ENCODE data around the gene SLC13A4.
"Not testable (repeated sequence)": the region's sequence is repeated elsewhere in the genome, so short reads cannot be mapped to it uniquely, and the experiment has no call there.

The SLC13A4 gene

DNA sequence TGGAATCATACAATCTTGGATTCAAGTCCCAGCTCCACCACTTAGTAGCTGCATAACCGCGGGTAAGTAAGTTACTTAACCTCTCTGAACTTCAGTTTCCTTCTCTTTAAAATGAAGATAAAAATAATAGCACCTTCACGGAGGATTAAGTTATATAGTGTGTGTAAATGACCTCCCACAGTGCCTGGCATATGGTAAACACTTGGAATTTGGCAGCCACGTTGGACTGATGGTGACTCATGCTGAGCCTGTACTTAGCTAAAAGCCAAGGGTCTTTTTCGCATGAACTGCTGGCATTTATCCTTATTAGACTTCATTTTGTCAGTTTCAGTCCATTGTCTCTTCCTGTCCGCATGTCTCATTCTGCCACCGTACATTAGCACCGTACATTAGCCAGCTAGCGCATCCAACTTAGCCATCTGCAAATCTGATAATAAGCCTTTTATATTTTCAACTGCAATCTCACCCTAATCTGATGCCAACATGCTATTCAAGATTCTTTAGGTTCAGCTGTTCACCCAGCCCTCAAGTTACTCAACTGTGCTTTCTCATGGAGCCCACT, 11.2 kb downstream of the SLC13A4 start:
- no peak for DNase-seq

DNA sequence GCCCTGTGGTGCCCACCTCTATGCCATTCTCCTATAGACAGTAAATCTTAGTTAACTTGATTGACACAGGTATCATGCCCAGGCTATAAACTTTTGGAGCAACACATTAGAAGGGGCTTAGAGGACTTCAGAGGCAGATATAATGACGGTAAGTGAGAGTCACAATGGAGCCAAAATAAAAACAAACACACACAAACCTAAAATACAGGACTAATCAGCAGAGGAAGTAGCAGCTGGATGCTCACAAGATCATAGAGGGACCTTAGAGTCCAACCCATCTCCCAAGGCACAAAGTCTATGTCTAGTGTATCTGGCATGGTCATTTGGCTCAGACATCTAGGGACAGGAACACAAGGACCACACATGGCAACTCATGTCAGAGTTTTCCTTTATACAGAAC, 12.3 kb downstream of the SLC13A4 start:
- DNase-seq: no peak

DNA sequence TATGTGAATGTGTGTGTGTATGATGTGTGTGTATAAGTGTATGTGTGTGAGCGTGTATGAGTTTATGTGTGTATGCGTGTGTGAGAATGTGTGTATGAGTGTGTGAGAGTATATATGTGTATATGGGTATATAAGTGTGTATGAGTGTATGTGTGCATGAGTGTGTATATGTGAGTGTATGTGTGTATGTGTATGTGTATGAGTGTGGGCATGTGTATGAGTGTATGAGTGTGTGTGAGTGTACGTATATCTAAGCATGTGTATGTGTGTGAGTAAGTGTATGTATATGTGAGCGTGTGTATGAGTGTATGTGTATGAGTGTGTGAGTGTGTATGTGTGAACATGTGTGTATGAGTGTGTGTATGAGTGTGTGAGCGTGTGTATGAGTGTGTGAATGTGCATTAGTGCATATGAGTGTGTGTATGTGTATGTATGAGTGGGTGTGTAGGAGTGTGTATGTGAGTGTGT, 12.9 kb downstream of the SLC13A4 start:
- DNase-seq: no peak

- DNase-seq: no peak
These were observed 13.4 kb downstream of the SLC13A4 start for GRCh38 chr7:135714534-135715009.

- DNase-seq: no peak
These were observed 14.0 kb downstream of the SLC13A4 start for GRCh38 chr7:135713836-135714470.

- DNase-seq: no peak
These were observed 15.2 kb downstream of the SLC13A4 start for GRCh38 chr7:135712796-135713195.

GRCh38 chr7:135712182-135712782, 15.7 kb downstream of the SLC13A4 start:
- DNase-seq: no peak

DNA sequence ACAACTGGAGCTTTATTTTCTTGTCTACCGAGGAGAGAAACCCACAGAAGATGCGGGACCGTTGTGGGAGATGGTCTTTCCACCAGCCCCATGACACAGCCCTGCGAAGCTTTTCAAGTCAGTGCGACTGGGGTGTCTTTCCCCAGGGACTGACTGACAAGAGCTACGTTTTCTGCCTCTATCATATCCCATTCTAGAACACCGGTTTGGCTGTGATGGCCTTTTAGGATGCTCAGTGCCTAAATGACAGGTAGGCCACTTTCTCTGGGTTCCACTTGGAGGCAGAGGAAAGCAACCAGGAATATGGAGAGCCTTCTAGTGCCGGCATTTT, 16.9 kb downstream of the SLC13A4 start:
- no peak for DNase-seq

DNA sequence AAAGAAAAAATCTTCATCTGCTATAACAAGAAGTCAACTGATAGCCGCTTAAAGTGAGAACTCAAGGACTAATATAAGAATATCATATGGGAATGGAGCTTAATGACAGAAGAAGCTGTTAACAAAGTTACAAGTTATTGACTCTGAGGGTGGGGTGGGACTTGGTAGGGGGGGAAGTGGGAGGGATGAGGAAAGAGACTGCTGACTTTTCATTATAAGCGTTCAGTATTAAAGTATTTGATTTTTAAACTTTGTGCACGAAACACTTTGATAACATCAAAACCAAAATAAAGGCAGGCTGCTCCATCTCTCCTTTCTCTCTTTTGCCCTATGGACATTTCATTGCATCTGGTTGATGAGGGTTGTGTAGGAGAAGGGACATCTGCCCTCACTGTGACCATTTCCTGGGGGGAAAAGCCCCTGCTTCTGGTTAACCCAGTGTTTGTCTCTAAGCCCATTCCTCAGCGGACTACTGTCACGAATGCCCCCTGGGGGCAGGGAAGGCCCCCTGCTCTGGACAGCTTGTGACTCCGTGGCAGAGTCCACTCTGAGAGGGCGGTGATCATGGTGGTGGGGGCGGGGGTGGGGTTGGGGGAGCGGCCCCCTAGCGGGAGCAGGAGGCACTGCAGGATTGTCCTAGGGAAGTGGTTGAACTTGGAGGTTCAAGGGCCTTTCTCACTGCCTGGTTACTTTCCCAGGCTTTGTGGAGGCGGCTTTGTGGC, 17.4 kb downstream of the SLC13A4 start:
- no peak for DNase-seq

- DNase-seq: no peak
These were observed 18.5 kb downstream of the SLC13A4 start for GRCh38 chr7:135709508-135709907.

DNA sequence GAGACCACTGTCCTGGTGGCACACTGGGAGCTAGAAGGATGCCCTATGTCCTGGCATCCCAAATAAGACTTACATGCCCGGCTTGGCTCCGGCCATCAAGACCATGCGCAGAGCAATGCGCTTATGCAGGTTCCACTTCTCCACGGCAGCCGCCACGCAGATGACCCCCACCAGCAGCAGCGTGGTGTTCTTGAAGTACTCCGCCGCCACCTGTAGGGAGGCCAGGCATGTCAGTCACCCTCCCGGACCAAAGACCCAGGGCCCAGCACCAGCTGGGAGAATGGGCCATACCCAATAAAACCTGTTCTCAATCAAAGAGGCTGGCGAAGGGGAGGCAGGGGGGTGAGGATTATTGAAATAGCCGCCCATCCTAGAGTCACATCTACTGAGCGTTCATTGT, 19.9 kb downstream of the SLC13A4 start:
- no peak for DNase-seq

DNA sequence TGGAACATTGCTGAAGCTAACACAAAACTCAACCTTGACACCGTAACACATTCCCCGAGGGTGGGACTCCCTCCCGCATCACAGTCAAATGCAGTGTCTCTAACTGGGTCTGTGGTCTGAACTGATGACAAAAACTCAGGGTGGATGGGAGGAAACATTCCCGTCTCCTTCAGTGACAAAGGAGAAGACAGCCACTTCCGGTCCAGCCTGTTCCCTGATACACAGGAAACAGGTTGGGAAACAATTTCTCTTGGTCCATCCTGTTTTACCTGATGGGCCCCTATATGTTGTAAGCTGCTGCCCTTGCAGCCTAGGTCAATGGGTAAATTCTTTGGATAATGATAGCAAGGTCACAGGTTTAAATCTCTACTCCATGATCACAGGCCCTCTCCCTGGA, 20.4 kb downstream of the SLC13A4 start:
- DNase-seq: no peak

DNA sequence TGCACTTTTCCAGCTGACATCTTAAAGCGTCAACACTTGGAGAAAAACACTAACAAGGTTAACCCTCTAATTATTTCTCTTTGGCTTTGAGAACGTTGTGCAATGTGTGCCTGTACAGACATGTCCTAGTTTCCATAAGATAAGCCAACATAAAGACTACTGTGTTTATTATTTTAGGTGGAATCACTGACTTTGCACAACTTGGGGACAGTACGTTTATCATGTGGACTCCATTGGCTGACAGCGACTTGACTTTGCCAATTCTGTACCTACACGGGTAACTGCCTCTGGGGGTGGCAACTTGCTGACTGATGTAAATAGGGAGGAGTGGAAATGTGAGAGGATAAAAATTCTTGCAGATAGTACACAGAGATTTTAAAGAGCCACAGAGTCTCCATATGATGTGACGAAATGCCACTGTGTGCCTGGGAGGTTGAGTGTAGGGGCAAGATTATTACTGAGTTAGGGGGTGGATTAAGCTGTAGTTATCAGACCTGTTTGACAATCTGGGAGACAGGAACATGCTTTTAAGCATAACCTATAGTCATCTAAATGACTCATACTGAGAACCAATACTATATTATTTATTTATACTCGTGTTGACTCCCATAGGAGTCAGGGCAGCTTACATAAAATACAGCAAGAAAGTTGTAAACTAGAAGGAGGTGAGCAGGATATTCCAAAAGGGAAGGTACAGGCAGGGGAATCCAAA, 21.0 kb downstream of the SLC13A4 start:
- no peak for DNase-seq

DNA sequence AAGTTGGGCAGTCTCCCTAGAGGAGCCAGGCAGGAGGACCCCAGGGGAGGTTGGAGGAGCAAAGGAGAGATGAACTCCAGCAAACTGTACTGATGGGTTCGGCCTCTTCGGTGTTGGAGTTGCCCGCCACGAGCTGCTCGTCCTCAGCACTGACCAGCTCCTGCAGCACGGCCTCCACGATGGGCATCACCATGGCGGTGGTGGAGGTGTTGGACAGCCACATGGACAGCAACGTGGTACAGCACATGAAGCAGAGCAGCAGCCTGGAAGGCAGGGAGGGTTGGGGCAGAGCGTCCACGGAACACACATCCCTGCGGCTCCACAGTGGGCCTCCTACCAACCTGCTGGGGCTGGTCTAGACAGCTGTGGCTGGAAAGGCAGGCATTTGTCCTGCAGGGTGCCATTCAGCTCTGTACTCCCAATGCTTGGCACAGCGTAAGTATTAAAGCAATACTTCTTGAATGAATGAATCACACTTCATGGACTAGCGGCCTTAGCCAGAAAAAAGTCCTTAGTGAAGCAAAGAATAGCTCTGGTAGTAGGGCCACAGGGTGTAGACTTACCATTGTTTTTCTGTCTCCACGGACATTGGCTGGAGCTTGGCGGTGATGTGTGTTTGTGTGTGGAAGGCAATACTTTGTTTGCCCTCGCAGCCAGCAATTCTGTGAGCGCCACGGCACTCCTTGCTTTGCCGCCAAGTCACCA, 21.8 kb downstream of the SLC13A4 start:
- no peak for DNase-seq

GRCh38 chr7:135704698-135705097, 23.3 kb downstream of the SLC13A4 start:
- DNase-seq: no peak

DNA sequence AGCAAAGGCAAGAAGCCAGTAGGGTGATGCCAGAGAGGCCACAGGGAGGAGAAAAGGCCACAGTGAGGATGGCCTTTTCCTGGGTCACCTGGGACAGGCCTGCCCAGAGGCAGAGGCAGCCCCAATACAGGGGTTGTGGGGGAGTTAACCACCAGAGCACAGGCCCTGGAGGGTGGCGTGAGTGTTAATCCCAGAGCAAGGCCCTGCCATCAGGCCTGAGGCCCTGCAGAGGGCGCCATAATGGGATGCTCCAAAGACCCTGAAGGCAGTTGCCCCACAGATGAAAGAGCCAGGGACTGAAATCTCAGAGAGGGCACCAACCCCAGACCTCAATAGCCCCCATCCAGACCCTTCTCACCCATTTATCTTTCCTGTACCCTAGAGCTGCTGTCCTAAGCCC, 23.9 kb downstream of the SLC13A4 start:
- DNase-seq: no peak

DNA sequence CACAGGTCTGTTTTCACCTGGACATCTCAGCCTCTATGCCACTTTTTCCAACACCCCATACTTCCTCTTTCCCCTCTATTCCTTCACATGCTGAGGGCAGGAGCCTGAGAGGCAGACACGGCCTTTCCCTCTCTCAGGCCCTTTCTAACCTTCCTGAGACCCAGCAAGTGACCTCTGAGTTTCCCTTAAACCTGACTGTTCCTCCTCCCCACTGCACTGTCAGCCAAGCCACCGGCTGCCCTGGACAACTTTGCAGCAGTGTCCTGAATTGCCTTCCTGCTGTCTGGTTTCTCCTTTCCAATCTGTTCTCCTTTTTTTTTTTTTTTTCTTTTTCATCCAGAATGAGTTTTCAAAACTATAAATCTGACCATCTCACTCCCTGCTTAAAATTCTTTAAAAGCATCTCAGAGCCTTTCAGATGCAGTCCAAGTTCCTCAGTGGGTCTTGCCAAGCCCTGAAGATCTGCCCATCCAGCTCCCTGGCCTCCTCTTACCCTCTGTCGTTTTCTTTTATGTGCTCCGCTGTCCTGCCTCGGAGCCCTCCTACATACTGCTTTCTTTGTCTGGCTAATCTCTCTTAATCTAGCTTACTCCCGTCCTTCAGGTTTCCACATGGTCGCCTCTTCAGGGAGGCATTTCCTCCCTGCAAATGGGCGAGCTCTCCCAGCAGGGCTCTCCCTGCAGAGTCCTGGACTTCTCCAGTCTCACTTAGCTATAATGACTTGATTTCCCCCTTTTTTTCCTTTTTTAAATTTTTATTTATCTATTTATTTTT, 30.5 kb downstream of the SLC13A4 start:
- no peak for DNase-seq

- DNase-seq: no peak
These were observed 34.4 kb downstream of the SLC13A4 start for GRCh38 chr7:135693558-135693957.

- DNase-seq: not testable (repeated sequence)
These were observed 35.4 kb downstream of the SLC13A4 start for GRCh38 chr7:135692606-135693005.

GRCh38 chr7:135692055-135692454, 35.9 kb downstream of the SLC13A4 start:
- no peak for DNase-seq

DNA sequence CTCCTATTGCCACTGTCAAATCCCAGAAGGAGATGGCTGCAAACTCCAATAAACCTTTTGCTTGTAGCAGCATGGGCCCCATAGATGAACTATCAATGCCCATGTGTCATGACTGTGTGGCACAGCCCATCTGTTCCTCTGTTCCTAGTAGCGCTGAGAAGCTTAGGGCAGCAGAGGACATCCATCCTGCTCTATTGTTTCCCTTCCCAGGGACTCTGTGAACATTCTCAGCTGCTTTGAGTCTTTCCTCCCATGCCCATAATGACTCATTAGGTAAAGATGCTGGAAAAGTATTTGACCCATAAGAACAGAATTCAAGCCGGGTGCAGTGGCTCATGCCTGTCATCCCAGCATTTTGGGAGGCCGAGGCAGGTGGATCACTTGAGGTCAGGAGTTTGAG, 37.4 kb downstream of the SLC13A4 start:
- DNase-seq: no peak

DNA sequence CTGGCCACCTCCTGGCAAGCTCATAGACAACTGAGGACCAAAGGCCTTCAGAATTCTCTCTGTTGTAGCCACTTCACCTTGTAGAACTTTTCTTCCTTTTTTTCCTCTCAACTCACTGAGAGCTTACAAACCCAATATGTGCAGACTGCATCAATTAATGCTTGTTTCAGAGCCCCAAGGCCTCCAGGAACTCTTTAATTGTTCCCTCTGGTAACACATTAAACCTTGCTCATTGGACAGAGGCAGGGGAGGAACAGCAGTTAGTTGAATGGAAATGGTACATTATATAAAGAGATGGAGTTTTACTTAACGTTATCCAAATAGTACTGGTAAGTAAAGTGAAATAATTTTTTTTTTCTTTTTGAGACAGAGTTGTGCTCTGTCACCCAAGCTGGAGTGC, 40.5 kb downstream of the SLC13A4 start:
- no peak for DNase-seq

All from NCI-H187 treated with DMSO at 0.1 percent for 48 hours (cell line).